Embryonic facial prominence (tissue), 1 donor: ENCODE results near the gene TP53BP1.
"Not testable (repeated sequence)": the region's sequence is repeated elsewhere in the genome, so short reads cannot be mapped to it uniquely, and the experiment has no call there.

Experiments
- DNase-seq: peaks from one replicate; pipeline ENCODE4 v3.0.0-alpha.2; 2016; ENCODE audit errors: extremely low spot score

TP53BP1 gene

GRCh38 chr15:43492673-43493601, at the start of gene TP53BP1:
TSS of gene TP53BP1 (minus strand) at chr15:43493156. CDS start at chr15:43493043, 113 bp downstream.
- DNase-seq, result peak; percentile 94

- DNase-seq, result no peak
Observed at GRCh38 chr15:43541785-43542184, 48.8 kb upstream of the TP53BP1 start.

GRCh38 chr15:43538091-43538490, 45.1 kb upstream of the TP53BP1 start:
- no peak for DNase-seq

GRCh38 chr15:43534897-43535296, 41.9 kb upstream of the TP53BP1 start:
- no peak for DNase-seq

- not testable (repeated sequence) for DNase-seq
Observed at GRCh38 chr15:43532826-43533225, 39.9 kb upstream of the TP53BP1 start.

- DNase-seq, result no peak
Observed at GRCh38 chr15:43531018-43531670, 38.2 kb upstream of the TP53BP1 start.

- DNase-seq, result no peak
Observed at GRCh38 chr15:43529587-43530345, 36.8 kb upstream of the TP53BP1 start.

GRCh38 chr15:43529141-43529540, 36.2 kb upstream of the TP53BP1 start:
- DNase-seq, result no peak

- no peak for DNase-seq
Observed at GRCh38 chr15:43528542-43529007, 35.6 kb upstream of the TP53BP1 start.

- DNase-seq, result no peak
Observed at GRCh38 chr15:43527802-43528541, 35.0 kb upstream of the TP53BP1 start.

- no peak for DNase-seq
Observed at GRCh38 chr15:43527016-43527801, 34.3 kb upstream of the TP53BP1 start.

GRCh38 chr15:43526261-43526930, 33.4 kb upstream of the TP53BP1 start:
- no peak for DNase-seq

GRCh38 chr15:43525131-43525530, 32.2 kb upstream of the TP53BP1 start:
- no peak for DNase-seq

GRCh38 chr15:43524254-43524845, 31.4 kb upstream of the TP53BP1 start:
- DNase-seq, result no peak

- no peak for DNase-seq
Observed at GRCh38 chr15:43523646-43524045, 30.7 kb upstream of the TP53BP1 start.

GRCh38 chr15:43522247-43522646, 29.3 kb upstream of the TP53BP1 start:
- no peak for DNase-seq

GRCh38 chr15:43521419-43521818, 28.5 kb upstream of the TP53BP1 start:
- no peak for DNase-seq

- no peak for DNase-seq
Observed at GRCh38 chr15:43520138-43520537, 27.2 kb upstream of the TP53BP1 start.

- DNase-seq, result no peak
Observed at GRCh38 chr15:43519196-43519595, 26.2 kb upstream of the TP53BP1 start.
